Stomach (tissue), 9 donors: Measurements from ENCODE around the gene SP3. TPM values are rescaled to one million over a fixed set of nuclear protein-coding genes. Genes with fewer than 3 reads are reported as not detected.

Source experiments
- DNase-seq, 2 donors: peaks; one replicate each; pipeline versions ENCODE4 v3.0.0 to v3.0.0-alpha.2; 2013 to 2019
- H3K27ac ChIP-seq, 5 donors: fragments of 200-600 bp in 4 of 5; sonication (generic) in 4 of 5; one replicate each; pipeline ENCODE4 v1.5.1; 2013 to 2019; ENCODE audit warnings: mild to moderate bottlenecking in 1 of 5, moderate library complexity in 1 of 5
- H3K27me3 ChIP-seq, 3 donors: fragments of 200-600 bp; sonication (generic); one replicate each; pipeline ENCODE4 v1.5.1; 2017 to 2019; ENCODE audit warnings: mixed run types in 1 of 3
- H3K36me3 ChIP-seq, 4 donors: fragments of 200-600 bp; sonication (generic); 1 replicate in 3 of 4; 2 replicates in 1 of 4; pipeline ENCODE4 v1.5.1; 2016 to 2019
- H3K4me1 ChIP-seq, 4 donors: fragments of 200-600 bp; sonication (generic); one replicate each; pipeline ENCODE4 v1.5.1; 2016 to 2019
- H3K4me3 ChIP-seq, 4 donors: fragments of 200-600 bp; sonication (generic) in 3 of 4; one replicate each; pipeline ENCODE4 v1.5.1; 2016 to 2019; ENCODE audit warnings: mild to moderate bottlenecking in 1 of 4
- H3K9me3 ChIP-seq, 4 donors: fragments of 200-600 bp; sonication (generic); one replicate each; pipeline ENCODE4 v1.5.1; 2016 to 2019
- CTCF ChIP-seq, 7 experiments: fragments of 450-650 bp in 4 of 7; fragments of 200-600 bp in 3 of 7; sonication (generic) in 3 of 7; IDR thresholded peaks; one replicate each; pipeline ENCODE4 v1.5.1; 2016 to 2019; ENCODE audit warnings: antibody characterized with exemption in 7 of 7, control low read depth in 2 of 7, mild to moderate bottlenecking in 1 of 7
- EP300 ChIP-seq: sonication (generic); formaldehyde crosslinking; IDR thresholded peaks from one replicate; pipeline ENCODE4 v1.6.1; 2017; ENCODE audit warnings: antibody characterized with exemption
- POLR2A ChIP-seq, 4 donors: fragments of 450-650 bp; IDR thresholded peaks; one replicate each; pipeline ENCODE4 v1.6.1; 2016; ENCODE audit warnings: antibody characterized with exemption in 4 of 4, control low read depth in 2 of 4, mild to moderate bottlenecking in 1 of 4, moderate library complexity in 1 of 4
- POLR2AphosphoS5 ChIP-seq, 3 donors: sonication (generic); formaldehyde crosslinking; IDR thresholded peaks; one replicate each; pipeline ENCODE4 v1.6.1; 2016; ENCODE audit warnings: antibody characterized with exemption in 3 of 3
- WGBS, 5 donors: extraction: QIAGEN DNeasy Blood & Tissue Kit in 3 of 5; methylation state at CpG; one replicate each; pipeline versions ENCODE4 v1.1.5 to v1.1.7; 2013 to 2018; 5-methylcytosine and 5-hydroxymethylcytosine counted together
- intact Hi-C: fragments of 100-400 bp; cut with DNase I; formaldehyde crosslinking; loops from one replicate; pipeline ENCODE4 v1.15.1; 2023; ENCODE audit warnings: low total_unique reads
- polyA plus RNA-seq, 3 donors: library from polyadenylated mRNA; stranded (reverse); fragments of 200-250 nt; gene quantifications; one replicate each; pipeline ENCODE4 v1.2.3, GENCODE V29; 2013
- total RNA-seq, 5 donors: library from RNA; depleted of rRNA; stranded (reverse); fragments of >200 nt; gene quantifications; one replicate each; pipeline versions ENCODE4 v1.1.0 to v1.2.3, GENCODE V29; 2014 to 2016
- donor health status: healthy with polysubstance abuse.
- donor health status: Bipolar disorder and iron deficiency.
- donor health status: healthy.

Gene SP3
- total and polyA plus RNA-seq, 8 donors: 15.0 to 147 (median 45.2) TPM

- Histone ChIP-seq H3K4me1 (peaks cover 0 to 8% (median 0%) of the 10 kb centered on the region in 4 donors), H3K36me3 (no peaks in the 10 kb centered on the region), H3K27me3 (no peaks in the 10 kb centered on the region), H3K4me3 (no peak overlapping the region), H3K27ac (no peak overlapping the region), H3K9me3 (no peaks in the 10 kb centered on the region)
- DNase-seq: no peak
- intact Hi-C loops: no loop called here
- TF ChIP-seq EP300: no peak
- no peak for TF ChIP-seq CTCF (IDR thresholded peaks at IDR 0.05)
- TF ChIP-seq POLR2AphosphoS5 (IDR thresholded peaks at IDR 0.05): no peak
- no peak for TF ChIP-seq POLR2A (IDR thresholded peaks at IDR 0.05)
- 47 to 64% (median 56%) methylated on average over 3 of the region's 3 CpGs for WGBS, 5 donors
Measured at GRCh38 chr2:173972636-173973035, 7.5 kb upstream of the SP3 start.

- Histone ChIP-seq H3K9me3 (no peaks in the 10 kb centered on the region), H3K4me1 (peaks cover 0 to 11% (median 2%) of the 10 kb centered on the region in 4 donors), H3K36me3 (no peaks in the 10 kb centered on the region), H3K27me3 (no peaks in the 10 kb centered on the region), H3K27ac (no peak overlapping the region), H3K4me3 (no peak overlapping the region)
- TF ChIP-seq CTCF (IDR thresholded peaks at IDR 0.05) (no peak), EP300 (no peak), POLR2AphosphoS5 (IDR thresholded peaks at IDR 0.05) (no peak), POLR2A (IDR thresholded peaks at IDR 0.05) (no peak)
- no peak for DNase-seq
- 73 to 86% (median 82%) methylated on average over 2 of the region's 2 CpGs for WGBS, 5 donors
- intact Hi-C loops: no loop called here
Measured at GRCh38 chr2:173972165-173972564, 7.0 kb upstream of the SP3 start.

- peaks cover 6 to 24% (median 14%) of the 10 kb centered on the region in 4 donors for H3K4me1 ChIP-seq
- H3K27ac ChIP-seq: no peak overlapping the region
- H3K9me3 ChIP-seq: no peaks in the 10 kb centered on the region
- no peaks in the 10 kb centered on the region for H3K27me3 ChIP-seq
- H3K4me3 ChIP-seq: no peak overlapping the region
- intact Hi-C loops: no loop called here
- no peaks in the 10 kb centered on the region for H3K36me3 ChIP-seq
- TF ChIP-seq EP300 (no peak), POLR2AphosphoS5 (IDR thresholded peaks at IDR 0.05) (no peak), POLR2A (IDR thresholded peaks at IDR 0.05) (no peak), CTCF (IDR thresholded peaks at IDR 0.05) (no peak)
- DNase-seq: no peak
Measured at GRCh38 chr2:173970516-173970924, 5.3 kb upstream of the SP3 start.

GRCh38 chr2:173969886-173970285, 4.7 kb upstream of the SP3 start:
- 48 to 59% (median 55%) methylated on average over 1 of the region's 1 CpG for WGBS, 5 donors
- Histone ChIP-seq H3K27me3 (no peaks in the 10 kb centered on the region), H3K36me3 (no peaks in the 10 kb centered on the region), H3K9me3 (no peaks in the 10 kb centered on the region), H3K27ac (no peak overlapping the region), H3K4me1 (peaks cover 6 to 24% (median 14%) of the 10 kb centered on the region in 4 donors), H3K4me3 (no peak overlapping the region)
- intact Hi-C loops: no loop called here
- TF ChIP-seq POLR2A (IDR thresholded peaks at IDR 0.05) (no peak), POLR2AphosphoS5 (IDR thresholded peaks at IDR 0.05) (no peak), EP300 (no peak), CTCF (IDR thresholded peaks at IDR 0.05) (no peak)
- DNase-seq: no peak
